Measurements from ENCODE around the gene ACTC1. TPM values are rescaled to one million over a fixed set of nuclear protein-coding genes. Genes with fewer than 3 reads are reported as not detected.
"Not testable (repeated sequence)": the region's sequence is repeated elsewhere in the genome, so short reads cannot be mapped to it uniquely, and the experiment has no call there.

ACTC1 gene
- total RNA-seq, 1 donor from 2014 or later = 3.5 TPM

DNA sequence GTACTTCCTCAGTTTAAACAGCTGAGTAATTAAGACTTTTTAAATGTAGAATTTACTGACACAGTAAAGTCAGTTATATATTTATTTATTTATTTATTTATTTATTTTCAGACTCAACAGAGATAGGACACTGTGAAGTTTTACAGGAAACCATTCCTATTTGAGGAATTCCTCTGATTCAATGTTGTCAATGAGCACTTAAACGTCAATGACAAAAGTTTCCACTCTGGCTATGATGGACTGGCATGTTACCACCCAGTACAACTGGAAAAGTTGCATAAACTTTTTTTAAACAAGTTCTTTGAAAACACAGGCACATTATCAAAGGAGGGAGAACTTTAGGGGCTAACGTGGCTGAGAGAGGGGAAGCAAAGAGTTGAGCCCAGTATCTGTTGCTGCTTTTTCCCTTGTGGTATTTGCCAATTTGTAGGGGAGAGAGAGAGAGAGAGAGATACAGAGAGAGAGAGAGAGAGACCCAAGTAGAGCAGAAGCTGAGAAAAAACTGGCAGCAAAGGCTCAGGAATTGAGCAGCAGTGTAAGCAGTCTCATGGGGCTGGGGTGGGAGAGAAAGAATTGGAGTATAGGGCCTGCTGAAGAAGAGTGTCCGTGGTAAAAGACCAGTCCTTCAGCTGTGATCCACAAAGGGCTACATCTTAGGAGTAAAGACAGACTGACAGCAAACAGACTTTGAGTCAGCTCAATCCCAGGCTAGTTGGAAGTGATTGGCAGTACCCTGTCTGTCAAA lies 18.3 kb upstream of the ACTC1 start:
- no peaks in the 10 kb centered on the region for H3K36me3 Mint-ChIP-seq (ENCODE audit: insufficient read depth)
- no peak overlapping the region for H3K4me3 Mint-ChIP-seq (ENCODE audit: low read depth)
- DNase-seq (ENCODE audit: low spot score, unreplicated experiment) = no peak
- no peaks in the 10 kb centered on the region for H3K4me1 Mint-ChIP-seq (ENCODE audit: low read depth)
- H3K9me3 Mint-ChIP-seq (ENCODE audit: low read depth) = peaks cover 2% of the 10 kb centered on the region
- H3K27ac Mint-ChIP-seq = no peak overlapping the region
- H3K27me3 Mint-ChIP-seq = peaks cover 3% of the 10 kb centered on the region
- TF ChIP-seq, protein P1, sequence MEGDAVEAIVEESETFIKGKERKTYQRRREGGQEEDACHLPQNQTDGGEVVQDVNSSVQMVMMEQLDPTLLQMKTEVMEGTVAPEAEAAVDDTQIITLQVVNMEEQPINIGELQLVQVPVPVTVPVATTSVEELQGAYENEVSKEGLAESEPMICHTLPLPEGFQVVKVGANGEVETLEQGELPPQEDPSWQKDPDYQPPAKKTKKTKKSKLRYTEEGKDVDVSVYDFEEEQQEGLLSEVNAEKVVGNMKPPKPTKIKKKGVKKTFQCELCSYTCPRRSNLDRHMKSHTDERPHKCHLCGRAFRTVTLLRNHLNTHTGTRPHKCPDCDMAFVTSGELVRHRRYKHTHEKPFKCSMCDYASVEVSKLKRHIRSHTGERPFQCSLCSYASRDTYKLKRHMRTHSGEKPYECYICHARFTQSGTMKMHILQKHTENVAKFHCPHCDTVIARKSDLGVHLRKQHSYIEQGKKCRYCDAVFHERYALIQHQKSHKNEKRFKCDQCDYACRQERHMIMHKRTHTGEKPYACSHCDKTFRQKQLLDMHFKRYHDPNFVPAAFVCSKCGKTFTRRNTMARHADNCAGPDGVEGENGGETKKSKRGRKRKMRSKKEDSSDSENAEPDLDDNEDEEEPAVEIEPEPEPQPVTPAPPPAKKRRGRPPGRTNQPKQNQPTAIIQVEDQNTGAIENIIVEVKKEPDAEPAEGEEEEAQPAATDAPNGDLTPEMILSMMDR (IDR thresholded peaks at IDR 0.05; ENCODE audit: unreplicated experiment) = no peak

DNA sequence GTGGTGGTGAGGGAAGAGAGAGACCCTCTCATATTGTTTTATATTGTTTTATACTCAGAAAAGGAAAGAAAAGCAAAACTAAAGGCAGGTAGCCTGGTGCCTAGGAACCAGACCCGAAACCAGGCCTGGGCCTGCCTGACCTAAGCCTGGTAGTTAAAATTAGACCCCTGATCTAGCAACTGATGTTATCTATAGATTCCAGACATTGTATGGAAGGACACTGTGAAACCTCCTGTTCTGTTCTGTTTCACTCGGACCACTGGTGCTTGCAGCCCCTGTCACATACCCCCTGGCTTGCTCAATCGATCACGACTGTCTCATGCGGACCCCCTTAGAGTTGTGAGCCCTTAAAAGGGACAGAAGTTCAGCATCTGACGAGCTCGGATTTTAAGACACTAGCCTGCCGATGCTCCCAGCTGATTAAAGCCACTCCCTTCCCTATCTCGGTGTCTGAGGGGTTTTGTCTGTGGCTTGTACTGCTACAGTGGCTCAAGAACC lies 17.6 kb upstream of the ACTC1 start:
- H3K36me3 Mint-ChIP-seq (ENCODE audit: insufficient read depth); H3K4me1 Mint-ChIP-seq (ENCODE audit: low read depth); H3K4me3 Mint-ChIP-seq (ENCODE audit: low read depth); H3K27ac Mint-ChIP-seq; H3K9me3 Mint-ChIP-seq (ENCODE audit: low read depth); H3K27me3 Mint-ChIP-seq; DNase-seq (ENCODE audit: low spot score, unreplicated experiment): not testable (repeated sequence)

DNA sequence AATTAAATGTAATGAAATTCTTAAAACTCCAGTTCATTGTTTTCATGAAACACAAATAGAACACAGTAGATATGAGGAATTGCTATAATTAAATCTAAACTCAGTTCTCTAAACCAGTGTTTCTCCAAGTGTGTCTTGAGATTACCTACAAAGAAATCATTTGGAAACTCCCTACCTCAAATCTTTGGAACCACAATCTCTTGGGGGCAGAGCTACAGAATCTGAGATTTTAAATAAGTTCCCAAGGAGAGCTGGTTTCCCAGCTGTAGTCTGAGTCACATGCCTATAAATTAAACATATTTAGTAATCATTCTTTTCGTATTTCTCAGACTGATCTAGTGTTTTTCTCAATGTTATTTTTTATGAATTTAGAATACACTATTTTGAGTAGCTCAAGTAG lies 17.0 kb upstream of the ACTC1 start:
- no peak overlapping the region for H3K4me3 Mint-ChIP-seq (ENCODE audit: low read depth)
- no peak for DNase-seq (ENCODE audit: low spot score, unreplicated experiment)
- H3K36me3 Mint-ChIP-seq (ENCODE audit: insufficient read depth) = no peaks in the 10 kb centered on the region
- H3K27me3 Mint-ChIP-seq = peaks cover 3% of the 10 kb centered on the region
- TF ChIP-seq, protein P1 (IDR thresholded peaks at IDR 0.05; ENCODE audit: unreplicated experiment) = no peak
- no peak overlapping the region for H3K27ac Mint-ChIP-seq
- H3K4me1 Mint-ChIP-seq (ENCODE audit: low read depth) = no peaks in the 10 kb centered on the region
- H3K9me3 Mint-ChIP-seq (ENCODE audit: low read depth) = peaks cover 2% of the 10 kb centered on the region

DNA sequence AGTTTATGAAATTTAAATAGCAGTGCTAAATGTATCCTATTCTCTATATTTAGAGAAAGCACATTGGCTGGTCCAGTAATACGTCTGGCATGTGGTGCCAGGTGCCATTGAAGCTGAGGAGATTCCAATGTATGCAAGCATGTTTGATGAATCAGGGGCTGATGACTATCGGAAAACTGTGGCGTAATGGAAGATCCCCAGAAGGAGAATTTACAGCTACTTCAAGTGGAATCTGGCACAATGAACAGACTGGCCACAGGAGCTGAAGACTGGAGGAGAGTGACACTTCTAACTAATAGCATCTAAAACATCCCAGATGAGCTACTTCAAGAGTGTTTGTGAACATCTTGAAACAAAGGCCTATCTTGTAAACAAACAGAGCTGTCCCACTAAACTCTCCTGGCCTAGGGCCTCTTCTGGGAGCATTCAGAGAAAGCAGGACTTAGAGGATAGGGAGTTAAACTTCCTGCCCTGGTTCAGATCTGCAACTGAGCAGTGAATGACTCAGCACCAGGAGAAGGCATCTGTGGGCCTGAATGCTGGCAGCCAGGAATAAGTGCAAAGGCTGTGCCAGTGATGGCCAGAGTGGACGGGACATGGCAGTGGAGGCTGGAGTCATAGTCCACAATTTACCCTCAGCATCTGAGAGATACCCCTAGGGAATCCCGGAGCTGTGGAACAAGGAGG lies 15.2 kb upstream of the ACTC1 start:
- no peak for DNase-seq (ENCODE audit: low spot score, unreplicated experiment)
- H3K4me1 Mint-ChIP-seq (ENCODE audit: low read depth) = no peaks in the 10 kb centered on the region
- H3K27me3 Mint-ChIP-seq = peaks cover 3% of the 10 kb centered on the region
- H3K4me3 Mint-ChIP-seq (ENCODE audit: low read depth) = no peak overlapping the region
- H3K27ac Mint-ChIP-seq = no peak overlapping the region
- TF ChIP-seq, protein P1 (IDR thresholded peaks at IDR 0.05; ENCODE audit: unreplicated experiment) = no peak
- H3K36me3 Mint-ChIP-seq (ENCODE audit: insufficient read depth) = no peaks in the 10 kb centered on the region
- peaks cover 2% of the 10 kb centered on the region for H3K9me3 Mint-ChIP-seq (ENCODE audit: low read depth)

DNA sequence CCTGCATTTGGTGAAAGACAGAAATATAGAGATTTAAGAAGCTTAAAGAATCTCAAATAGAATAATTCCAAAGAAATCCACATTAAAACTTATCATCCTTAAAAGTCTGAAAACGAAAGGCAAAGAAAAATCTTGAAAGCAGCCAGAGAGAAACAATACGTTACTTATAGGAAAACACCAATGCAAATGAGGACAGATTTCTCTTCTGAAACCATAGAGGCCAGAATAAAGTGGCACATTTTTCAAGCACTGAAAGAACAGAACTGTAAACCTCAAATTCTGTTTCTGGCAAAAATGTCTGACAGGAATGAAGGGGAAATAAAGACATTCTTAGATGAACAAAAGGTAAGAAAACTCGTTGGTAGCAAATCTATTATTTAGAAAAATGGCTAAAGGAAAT lies 13.8 kb upstream of the ACTC1 start:
- no peak for DNase-seq (ENCODE audit: low spot score, unreplicated experiment)
- no peaks in the 10 kb centered on the region for H3K9me3 Mint-ChIP-seq (ENCODE audit: low read depth)
- H3K4me3 Mint-ChIP-seq (ENCODE audit: low read depth) = no peak overlapping the region
- H3K27me3 Mint-ChIP-seq = peaks cover 3% of the 10 kb centered on the region
- H3K4me1 Mint-ChIP-seq (ENCODE audit: low read depth) = no peaks in the 10 kb centered on the region
- TF ChIP-seq, protein P1 (IDR thresholded peaks at IDR 0.05; ENCODE audit: unreplicated experiment) = no peak
- no peaks in the 10 kb centered on the region for H3K36me3 Mint-ChIP-seq (ENCODE audit: insufficient read depth)
- no peak overlapping the region for H3K27ac Mint-ChIP-seq

Data from progenitor cell of endocrine pancreas (in vitro differentiated cells).